ENCODE results near the gene OSGIN1.

OSGIN1 gene

DNA sequence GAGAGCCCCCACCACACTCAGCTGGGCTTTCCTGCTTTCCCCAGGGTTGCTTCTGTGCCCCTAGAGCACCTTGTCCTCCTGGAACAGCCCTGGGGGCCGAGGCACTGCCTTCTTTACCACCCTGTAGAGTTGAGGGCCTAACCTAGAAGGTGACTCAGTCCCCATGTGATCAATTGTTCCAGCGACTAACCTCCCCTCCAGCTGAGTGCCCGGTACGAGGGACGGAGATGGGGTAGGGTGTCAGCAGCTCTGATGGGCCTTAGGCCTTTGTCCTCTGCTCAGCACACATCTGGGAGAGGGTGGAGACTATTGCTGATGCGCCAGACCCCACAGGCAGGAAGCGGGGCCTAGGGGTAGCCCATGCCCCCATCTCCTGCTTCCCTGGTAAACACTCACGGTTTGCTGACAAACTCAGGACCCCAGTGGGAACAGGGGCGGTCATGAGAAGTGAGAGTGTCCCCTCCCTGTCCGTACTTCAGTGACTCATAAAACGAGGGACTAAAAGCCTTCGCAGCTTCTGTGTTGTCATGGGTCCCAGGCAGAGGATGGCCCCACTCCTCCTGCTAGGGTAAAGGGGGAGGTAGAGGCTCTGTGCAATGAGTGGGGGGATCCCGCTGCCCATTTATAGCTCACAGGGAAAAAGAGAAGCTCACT is 48.1 kb downstream of the OSGIN1 start:
- no peak for DNase-seq (ENCODE audit: low spot score)

DNA sequence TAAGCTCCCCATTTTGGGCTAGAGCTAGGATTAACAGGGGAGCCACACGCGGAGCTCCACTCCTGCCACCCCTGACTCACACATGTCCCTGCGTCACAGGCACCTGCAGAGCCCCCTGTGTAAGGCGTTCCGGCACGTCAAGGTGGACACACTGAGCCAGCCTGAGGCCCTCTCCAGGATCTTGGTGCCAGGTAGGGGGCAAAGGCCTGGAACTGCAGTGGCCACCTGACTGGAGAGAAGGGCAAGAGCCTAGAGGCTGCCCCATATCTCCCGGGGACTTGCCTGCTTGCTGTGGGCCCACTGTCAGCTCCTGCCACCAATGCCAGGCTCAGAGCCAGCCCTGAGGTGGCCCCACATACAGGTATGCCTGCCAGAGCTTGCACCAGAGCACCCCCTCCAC is 48.7 kb downstream of the OSGIN1 start:
- no peak for DNase-seq (ENCODE audit: low spot score)

DNA sequence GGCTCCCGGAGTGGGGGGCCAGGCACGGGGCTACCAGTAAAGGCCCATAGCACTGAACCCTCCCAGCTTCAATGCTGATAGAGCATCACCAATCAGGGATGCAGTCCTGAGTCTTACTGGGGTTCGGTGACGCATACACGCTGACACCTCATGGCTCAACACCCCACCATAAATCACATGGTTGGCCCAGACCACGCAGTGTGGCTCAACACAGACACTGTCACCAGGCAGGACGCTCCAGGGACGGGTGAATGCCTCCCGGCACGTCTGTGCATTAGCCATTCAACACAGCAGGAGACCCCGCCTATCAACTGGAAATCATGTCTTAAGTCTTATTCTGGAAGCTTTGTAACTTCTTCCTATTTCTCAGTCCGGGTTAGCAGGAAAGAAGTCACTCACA is 50.0 kb downstream of the OSGIN1 start:
- DNase-seq (ENCODE audit: low spot score), result no peak

DNA sequence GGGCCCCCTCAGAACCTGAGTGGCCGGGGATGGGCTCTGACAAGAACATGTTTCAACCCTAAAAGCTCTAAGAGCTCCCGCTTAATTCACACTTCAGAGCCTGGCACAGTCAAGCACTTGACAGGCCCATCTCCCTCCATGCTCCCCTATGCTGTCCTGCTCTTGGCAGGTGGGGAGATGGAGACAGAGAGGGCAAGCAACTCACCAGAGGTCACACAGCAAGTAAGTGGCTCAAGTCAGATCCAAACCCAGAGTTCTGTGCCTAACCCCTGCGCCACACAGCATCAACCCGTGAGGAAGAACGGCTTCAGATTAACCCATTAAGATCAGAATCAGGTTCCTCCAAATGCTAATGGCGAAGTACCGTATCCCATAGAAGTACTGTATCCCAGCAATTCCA is 51.4 kb downstream of the OSGIN1 start:
- no peak for DNase-seq (ENCODE audit: low spot score)

DNA sequence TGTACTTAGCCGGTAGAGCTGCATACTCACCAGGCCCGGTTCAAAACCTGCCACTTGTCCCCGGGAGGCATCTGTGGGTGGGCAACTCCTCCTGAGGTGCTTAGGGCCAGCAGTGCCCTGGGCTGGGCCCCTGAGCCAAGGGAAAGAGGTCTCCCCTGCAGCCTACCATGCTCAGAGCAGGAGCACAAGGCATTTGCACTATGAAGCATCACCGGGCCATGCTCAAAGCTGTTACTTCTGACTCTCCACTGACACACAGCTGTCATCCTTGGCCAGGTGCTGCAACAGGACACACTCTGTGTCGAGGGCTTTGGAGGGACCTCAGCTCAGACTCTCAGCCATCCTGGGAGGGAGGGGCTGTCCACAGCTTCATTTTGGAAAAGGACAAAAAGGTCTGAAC is 52.4 kb downstream of the OSGIN1 start:
- no peak for DNase-seq (ENCODE audit: low spot score)

DNA sequence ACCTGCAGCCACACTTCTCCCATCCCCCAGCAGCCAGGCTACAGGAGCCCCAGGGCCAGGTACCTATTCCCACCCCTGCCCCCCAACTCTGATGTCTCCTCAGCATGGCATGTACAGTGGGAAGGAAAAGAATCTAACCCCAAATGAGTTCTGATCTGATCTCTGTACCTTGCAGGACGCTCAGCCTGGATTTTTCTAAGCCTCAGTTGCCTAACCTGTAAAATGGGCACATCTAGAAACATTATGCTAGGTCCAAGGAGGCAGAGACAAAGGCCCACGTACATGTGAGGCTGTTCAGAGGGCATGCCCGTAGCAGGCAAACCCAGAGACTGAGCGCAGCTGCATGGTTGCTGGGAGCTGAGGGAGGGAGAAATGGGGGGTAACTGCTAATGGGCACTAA is 54.5 kb downstream of the OSGIN1 start:
- no peak for DNase-seq (ENCODE audit: low spot score)

DNA sequence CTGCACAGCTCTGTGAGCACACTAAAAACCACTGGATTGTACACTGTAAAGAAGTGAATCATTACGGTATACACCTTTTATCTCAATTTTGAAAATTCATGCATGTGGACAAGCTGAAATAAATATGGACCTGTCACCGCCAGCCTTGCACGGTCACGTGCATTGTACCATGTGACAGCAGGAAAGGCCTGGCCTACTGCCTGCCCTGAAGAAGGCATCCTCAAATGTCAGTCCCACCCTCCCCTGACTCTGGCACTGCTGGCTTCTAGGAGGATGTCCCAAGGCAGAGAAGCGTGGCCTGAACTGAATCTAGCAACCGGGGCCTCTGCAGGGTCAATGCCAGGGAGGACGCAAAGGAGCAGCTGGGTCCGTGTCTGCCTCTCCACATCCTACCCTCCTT is 54.9 kb downstream of the OSGIN1 start:
- no peak for DNase-seq (ENCODE audit: low spot score)

DNA sequence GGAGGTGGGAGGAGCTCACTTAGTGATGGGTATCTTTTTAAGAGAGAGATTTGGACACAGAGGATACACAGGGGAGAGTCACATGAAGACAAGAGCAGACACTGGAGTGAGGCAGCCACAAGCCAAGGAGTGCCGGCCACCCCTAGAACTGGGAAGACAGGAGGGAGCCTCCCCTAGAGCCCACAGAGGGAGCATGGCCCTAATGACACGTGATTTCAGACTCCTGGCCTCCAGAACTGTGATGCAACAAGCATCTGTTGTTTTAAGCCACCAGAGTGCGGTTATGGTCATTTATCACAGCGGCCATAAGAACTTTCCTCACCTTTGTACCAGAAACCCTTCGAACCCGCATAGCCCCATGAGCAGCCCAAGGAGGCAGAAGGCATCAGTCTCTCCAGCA is 56.2 kb downstream of the OSGIN1 start:
- DNase-seq (ENCODE audit: low spot score), result no peak

DNA sequence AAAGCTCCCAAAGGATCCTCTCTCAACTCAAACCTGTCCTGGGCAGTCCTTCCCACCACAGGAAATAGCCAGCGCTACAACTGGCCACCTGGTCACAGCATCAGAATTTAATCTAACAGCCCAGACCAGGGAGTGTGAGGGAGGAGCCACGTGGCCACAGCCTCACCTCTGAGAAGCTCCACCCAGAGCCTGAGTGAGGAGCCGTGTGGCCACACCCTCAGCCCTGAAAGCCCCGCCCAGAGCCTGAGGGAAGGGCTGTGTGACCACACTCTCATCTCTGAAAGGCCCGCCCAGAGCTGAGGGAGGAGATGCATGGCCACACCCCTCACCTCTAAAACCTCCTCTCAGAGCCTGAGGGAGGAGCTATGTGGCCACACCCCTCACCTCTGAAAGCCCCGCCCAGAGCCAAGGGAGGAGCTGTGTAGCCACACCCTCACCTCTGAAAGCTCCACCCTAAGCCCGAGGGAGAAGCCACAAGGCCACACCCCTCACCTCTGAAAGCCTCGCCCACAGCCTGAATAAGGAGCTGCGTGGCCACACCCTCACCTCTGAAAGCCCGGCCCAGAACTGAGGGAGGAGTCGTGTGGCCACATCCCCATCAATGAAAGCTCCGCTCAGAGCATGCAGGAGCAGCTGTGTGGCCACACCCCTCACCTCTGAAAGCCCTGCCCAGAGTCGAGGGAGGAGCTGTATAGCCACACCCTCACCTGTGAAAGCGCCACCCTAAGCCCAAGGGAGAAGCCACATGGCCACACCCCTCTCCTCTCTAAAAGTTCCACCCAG is 60.9 kb downstream of the OSGIN1 start:
- peak; percentile 23 for DNase-seq (ENCODE audit: low spot score)

DNA sequence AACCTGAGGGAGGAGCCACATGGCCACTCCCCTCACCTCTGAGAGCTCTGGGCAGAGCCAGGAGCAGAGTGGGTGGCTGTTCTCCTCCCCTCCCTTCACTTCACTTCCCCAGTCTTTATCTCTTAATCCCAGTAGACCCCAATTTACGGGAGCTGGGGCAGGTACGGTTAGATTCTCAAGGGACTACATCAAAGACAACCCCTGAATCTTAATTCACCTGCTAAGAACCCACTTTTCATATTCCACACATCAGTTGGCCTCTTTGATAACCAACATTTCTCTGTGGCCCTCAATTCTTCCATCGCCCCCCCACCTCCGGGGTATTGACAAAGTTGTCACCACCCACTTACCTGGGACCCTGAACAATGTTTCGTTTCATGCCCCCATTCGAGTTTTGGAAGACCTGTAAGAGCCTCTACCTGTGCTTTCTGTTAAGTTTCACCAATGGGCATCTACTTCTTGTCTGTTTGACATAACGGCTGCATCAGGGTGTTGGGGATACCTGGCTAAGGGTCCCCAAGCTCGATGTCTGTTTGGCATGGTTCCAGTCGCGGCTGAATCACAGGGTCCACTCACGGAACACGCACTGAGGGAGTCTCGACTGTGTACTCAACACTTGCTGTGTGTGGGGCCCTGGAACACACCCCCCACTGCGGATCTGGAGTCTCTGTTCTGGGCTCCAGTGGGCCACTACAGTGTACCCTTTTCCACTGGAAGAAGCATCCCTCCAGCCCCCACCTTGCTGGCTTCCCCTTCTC is 61.7 kb downstream of the OSGIN1 start:
- DNase-seq (ENCODE audit: low spot score), result no peak

DNA sequence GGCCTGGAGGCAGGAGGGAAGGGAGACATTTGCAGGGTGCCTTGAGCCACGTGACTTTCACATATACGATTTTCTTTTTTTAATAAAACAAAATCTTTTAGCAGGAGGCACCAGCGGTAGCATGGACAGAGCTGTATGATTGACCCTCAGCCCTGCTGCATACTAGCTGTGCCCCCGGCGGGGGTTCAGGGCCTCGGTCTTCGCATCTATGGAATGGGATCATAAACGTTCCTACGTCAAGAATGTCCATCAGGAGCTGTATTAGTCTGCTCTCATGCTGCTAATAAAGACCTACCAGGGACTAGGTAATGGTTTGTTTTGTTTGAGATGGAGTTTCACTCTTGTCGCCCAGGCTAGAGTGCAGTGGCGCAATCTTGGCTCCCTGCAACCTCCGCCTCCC is 62.4 kb downstream of the OSGIN1 start:
- no peak for DNase-seq (ENCODE audit: low spot score)
